Endometrial microvascular endothelial cells (primary cell): ENCODE results near the gene FBN1. TPM values are rescaled to one million over a fixed set of nuclear protein-coding genes. Genes with fewer than 3 reads are reported as not detected.

Source experiments
- in situ Hi-C: cut with HindIII; loops from 2 replicates; pipeline ENCODE4 v1.10.0; 2017; ENCODE audit warnings: low sequenced_read_pairs, low pct_unique_long_range_greater_than_20kb; ENCODE audit errors: inconsistent ontology term
- total RNA-seq: library from RNA; depleted of rRNA; stranded (reverse); fragments of >200 nt; gene quantifications from one replicate; pipeline ENCODE4 v1.2.3, GENCODE V29; 2015; ENCODE audit errors: inconsistent ontology term

Gene FBN1
- total RNA-seq, 1 donor from 2014 or later: 36.3 TPM

- in situ Hi-C loops: no loop called here
Observed at GRCh38 chr15:48500595-48500994, 144.9 kb downstream of the FBN1 start.

- in situ Hi-C loops: no loop called here
Observed at GRCh38 chr15:48499978-48500377, 145.5 kb downstream of the FBN1 start.

- in situ Hi-C loops: no loop called here
Observed at GRCh38 chr15:48498828-48499227, 146.7 kb downstream of the FBN1 start.

- in situ Hi-C loops: no loop called here
Observed at GRCh38 chr15:48494631-48495030, 150.9 kb downstream of the FBN1 start.

DNA sequence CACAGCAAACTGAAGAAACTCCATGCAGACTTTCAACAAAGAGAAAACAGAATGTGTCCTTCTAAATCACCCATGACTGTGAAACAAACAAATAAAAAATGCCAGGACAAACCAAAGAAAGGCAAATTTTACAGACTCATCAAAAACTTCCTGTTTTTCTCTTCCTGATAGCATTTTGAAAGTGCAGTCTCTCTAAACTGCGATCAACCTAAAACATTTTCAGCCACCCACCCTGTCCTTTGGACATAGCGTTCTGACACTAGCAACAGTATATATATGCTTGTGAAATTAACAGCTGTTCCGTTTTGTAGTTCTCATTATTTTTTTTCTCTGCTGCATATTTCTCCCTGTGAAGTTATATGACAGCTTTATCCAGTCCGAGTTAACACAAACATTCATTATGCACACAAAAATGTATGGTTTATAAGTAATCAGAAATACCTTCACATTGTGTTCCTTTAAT lies 151.7 kb downstream of the FBN1 start:
- in situ Hi-C loops: no loop called here

DNA sequence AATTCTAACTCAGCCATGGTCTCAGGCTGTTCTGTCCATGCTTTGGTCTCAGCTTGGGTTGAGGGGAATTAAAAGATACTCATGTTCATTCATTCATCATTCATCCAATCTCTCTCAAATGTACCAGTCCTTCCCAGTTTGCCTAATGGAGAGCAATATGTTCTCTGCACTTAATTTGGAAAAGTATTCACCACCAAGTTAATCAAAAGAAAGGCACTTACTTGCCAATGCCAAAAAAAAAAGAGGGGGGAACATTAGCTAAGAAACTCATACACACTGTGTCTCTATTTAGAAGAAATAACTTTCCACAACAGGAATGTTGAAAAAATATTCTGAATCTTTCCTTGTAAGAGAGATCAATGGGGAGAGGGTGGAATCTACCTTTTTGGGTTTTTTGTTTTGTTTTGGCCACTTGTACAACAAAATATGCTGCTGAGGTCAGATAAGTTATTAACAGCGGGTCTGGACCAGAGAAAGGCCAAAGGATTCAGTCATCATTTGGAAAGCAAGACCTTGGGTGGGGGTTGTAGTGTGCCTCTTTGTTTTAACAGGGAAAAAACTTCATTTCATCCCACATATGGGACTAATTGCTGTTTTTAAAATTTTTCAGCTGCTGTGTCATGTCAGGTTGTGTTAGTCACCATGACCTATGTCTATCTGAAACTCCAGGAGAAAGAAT lies 152.3 kb downstream of the FBN1 start:
- in situ Hi-C loops: no loop called here

GRCh38 chr15:48486228-48486627 lies 159.3 kb downstream of the FBN1 start:
- in situ Hi-C loops: no loop called here

DNA sequence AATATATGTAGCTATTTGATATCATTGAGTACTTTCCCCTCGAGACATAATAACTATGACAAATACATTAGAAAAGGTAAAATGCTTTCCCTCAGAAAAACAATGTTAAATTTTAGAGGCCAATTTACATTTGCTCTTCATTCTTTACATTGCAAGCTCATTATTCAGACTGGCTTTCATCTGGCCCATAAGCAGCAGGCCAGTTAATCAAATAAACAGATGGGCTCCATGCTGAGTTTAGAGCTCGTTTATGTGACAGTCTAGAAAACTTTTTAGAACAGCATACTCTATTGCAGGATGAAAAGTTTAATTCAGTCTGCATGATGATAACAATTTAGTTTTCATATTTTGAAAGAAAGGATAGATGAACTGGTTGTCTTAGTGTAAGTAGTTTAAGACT lies 163.7 kb downstream of the FBN1 start:
- in situ Hi-C loops: no loop called here

GRCh38 chr15:48479751-48480150 lies 165.8 kb downstream of the FBN1 start:
- in situ Hi-C loops: no loop called here

DNA sequence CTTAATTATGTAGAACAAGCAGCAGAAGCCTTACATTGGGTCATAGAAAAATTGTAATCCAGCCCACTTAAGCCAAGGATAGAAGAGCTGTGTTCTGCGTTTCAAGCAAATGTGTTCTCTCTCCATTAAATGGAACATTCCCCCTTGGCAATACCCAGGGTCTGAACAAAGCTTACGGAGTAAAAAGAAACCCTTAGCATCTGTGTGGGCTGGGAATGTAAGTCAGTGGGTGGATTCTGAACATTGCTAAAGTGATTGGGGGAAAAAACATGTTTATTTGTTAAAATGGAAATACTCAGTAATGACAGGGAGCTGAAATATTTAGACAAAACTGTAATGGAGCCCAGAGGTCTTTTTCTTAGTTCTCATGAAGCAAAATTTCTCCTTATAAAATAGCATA lies 166.9 kb downstream of the FBN1 start:
- in situ Hi-C loops: no loop called here

GRCh38 chr15:48477795-48478360 lies 167.6 kb downstream of the FBN1 start:
- in situ Hi-C loops: no loop called here

GRCh38 chr15:48475600-48476395 lies 169.7 kb downstream of the FBN1 start:
- in situ Hi-C loops: no loop called here

DNA sequence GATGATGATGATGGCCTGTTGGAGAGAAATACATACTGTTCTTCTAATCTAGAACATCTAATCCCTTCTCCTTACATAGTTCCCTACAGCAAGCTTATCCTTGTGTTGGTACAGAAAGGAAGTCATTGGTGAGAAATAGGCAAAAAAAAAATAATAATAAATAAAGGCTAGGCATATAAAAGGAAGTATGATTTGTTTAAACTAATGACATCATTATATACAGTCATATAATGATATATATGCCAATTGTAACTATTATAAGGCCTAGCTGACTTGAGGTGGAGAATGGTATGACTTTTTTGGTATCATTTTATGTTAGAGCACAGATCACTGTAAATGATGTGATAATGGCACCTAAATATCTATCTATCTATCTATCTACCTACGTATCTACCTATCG lies 171.8 kb downstream of the FBN1 start:
- in situ Hi-C loops: no loop called here

DNA sequence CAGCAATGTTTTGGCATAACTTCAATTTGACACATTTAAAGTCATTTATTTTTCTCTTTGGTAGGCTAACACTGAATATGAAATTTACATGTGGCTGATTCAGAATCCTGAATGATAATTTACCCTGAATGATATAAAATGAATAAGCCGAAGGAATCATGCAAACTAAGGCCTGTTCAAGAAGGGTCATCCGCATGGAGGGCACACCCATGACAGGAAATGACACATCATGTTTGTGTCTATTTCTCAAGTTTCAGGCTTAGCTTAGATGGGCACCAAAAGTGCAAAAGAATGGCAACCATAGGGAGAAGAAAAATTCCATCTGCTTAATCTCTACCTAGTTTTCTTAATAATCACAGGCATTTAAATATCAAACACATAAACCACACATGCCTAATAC lies 172.8 kb downstream of the FBN1 start:
- in situ Hi-C loops: no loop called here

DNA sequence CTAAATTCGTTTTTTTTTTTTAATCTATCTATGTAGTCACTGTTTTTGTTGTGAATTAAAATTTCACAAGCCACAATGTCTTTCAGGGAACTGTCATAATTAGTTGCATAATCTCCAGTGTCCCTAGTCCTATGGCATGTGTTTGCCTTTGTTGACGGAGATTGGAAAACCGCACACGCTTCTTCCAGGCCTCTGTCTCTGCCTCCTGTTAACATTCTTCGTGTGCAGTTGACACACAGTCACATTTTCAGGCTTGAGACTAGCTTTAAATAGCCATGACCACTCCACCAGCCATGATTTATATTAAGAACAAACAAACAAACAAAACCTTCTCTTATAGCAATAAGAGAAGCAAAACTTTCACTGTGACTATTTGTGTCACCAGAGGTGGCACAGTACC lies 174.4 kb downstream of the FBN1 start:
- in situ Hi-C loops: no loop called here

GRCh38 chr15:48470096-48470495 lies 175.4 kb downstream of the FBN1 start:
- in situ Hi-C loops: no loop called here

DNA sequence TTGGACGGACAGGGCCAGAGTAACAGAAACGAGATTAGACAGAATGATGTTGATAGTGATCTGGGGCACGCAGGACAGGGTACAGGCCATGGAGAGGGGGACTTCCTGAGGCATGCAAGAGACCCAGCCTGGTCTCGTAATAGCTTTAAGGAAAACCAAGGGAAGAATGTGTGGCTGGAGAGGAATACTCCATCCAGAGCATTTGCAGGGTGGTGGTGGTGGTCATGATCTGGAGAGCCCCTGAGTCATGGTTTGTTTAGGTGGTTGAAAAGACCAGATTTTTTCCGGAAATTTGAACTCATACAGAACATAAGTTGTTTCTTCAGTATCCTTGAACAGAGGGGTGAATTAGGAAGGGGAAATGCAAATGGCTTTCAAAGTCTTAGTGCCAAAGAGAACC lies 175.8 kb downstream of the FBN1 start:
- in situ Hi-C loops: no loop called here

GRCh38 chr15:48469271-48469670 lies 176.2 kb downstream of the FBN1 start:
- in situ Hi-C loops: no loop called here

- in situ Hi-C loops: no loop called here
Observed at GRCh38 chr15:48467801-48468200, 177.7 kb downstream of the FBN1 start.

DNA sequence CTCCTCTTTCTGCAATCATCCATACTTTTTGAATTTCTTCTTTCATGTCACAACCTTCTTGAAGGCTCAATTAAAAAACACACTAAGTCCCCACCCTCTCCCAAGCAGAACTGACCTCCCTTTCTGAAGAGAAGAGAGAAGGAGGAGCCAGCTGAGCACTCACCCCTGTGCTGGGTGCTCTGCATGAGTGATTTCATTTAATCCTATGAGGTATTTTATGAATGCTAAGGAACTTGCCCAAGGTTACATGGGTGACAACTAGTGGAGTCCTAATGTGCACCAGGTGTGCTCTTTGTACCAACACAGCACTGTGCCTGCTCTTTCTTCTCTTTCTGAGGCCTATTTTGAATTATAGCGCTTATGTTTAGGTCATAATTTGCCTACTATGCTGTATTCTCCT lies 178.7 kb downstream of the FBN1 start:
- in situ Hi-C loops: no loop called here
